Retina (tissue), 1 donor: ENCODE measurements around the gene TEX11.

ENCODE experiments used
- DNase-seq: peaks from one replicate; pipeline ENCODE4 v3.0.0-alpha.2; 2016

Gene TEX11

DNA sequence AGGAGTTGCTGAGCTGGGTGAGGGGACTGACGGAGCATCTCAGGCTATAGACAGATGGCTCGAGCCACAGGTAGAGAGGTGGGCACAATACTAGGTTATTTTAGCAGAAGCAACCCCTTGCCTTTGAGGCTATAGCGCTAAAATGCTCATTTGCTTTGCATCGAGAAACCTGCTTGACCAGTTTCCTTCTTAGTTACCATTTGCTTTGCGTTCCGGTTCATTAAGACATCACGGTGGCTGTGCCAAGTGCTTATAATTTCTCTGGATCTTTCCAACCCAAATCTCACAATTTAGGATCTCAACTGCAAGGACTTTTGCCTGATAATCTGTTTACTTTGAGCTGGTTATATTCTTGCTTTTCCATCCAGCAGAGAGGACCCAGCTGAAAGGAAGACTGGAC is 423.0 kb downstream of the TEX11 start:
- DNase-seq = no peak

DNA sequence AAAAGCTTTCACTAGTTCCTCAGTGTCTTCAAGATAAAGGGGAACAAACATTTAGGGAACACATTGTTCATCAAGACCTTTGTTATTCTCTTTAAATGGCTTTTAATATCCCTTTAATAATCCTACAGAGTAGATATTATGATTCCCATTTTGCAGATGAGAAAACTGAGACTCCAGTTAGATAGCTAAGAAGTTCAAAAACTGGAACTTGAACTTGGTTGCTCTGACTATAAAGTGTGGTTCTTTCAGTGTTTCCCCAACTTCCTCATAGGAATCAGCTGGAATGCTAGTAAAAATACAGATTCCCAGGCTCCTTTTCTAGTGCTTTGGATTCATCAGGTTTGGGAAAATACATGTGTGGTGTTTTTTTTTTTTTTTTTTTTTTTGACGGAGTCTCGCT is 426.2 kb downstream of the TEX11 start:
- no peak for DNase-seq

- DNase-seq = no peak
These were observed 426.8 kb downstream of the TEX11 start for GRCh38 chrX:70481471-70482270.

GRCh38 chrX:70480660-70481018 is 427.9 kb downstream of the TEX11 start:
- no peak for DNase-seq

- no peak for DNase-seq
These were observed 428.4 kb downstream of the TEX11 start for GRCh38 chrX:70479922-70480659.

DNA sequence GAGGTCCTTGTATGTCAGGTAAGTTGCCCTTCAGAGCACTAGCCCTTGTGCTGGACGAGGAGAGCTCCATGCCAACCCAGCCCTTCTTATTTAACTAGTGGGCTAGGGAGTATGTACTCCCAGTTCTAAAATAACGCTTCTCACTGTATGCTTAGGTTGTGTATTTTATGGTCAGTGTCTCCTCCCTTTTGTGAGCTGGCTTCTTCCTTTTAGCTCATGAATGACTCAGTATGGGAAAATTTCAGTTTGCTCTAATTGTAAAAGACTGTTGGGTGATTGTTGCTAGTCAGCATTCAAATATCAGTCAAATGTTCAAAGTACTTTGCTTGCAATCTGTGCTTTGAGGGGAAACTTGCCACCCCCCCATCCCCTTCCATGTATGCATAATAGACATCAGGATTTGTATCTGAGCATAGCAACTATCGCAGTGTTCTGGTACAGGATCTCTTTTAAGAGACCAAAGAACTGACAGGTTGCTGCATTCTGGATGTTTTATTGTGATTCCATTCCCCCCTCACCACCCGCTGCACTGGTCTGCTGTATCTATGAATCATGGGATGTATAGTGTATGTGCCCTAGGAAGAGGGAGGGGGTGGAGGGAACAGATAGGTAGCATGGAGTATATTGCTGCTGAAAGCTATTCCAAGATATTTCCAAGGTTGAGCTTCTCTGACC is 429.1 kb downstream of the TEX11 start:
- no peak for DNase-seq
